H9 (cell line): ENCODE measurements around the gene LILRB1. TPM values are rescaled to one million over a fixed set of nuclear protein-coding genes. Genes with fewer than 3 reads are reported as not detected.

Experiments used
- DNase-seq: peaks from one replicate; pipeline ENCODE4 v3.0.0-alpha.2; 2017
- H2AFZ ChIP-seq: one replicate; pipeline ENCODE4 v1.6.1; 2013; ENCODE audit warnings: mild to moderate bottlenecking, low read length, control low read depth, moderate library complexity
- H2AK5ac ChIP-seq: 2 replicates; pipeline ENCODE4 v1.6.1; 2013; ENCODE audit warnings: low read length, control low read depth, mixed read lengths; ENCODE audit not compliant: insufficient read length
- H2BK120ac ChIP-seq: one replicate; pipeline ENCODE4 v1.6.1; 2013; ENCODE audit warnings: low read depth, mild to moderate bottlenecking, low read length, control low read depth, inconsistent platforms; ENCODE audit not compliant: poor library complexity, severe bottlenecking
- H2BK12ac ChIP-seq: 2 replicates; pipeline ENCODE4 v1.6.1; 2013; ENCODE audit warnings: low read length, control low read depth, mixed read lengths, low read depth; ENCODE audit not compliant: insufficient read length
- H2BK15ac ChIP-seq: 2 replicates; pipeline ENCODE4 v1.6.1; 2013; ENCODE audit warnings: low read depth, low read length, control low read depth
- H2BK20ac ChIP-seq: one replicate; pipeline ENCODE4 v1.6.1; 2013; ENCODE audit warnings: low read depth, mild to moderate bottlenecking, low read length, control low read depth, inconsistent platforms; ENCODE audit not compliant: poor library complexity, severe bottlenecking
- H2BK5ac ChIP-seq: 2 replicates; pipeline ENCODE4 v1.6.1; 2013; ENCODE audit warnings: low read length, control low read depth, mixed read lengths; ENCODE audit not compliant: insufficient read length
- H3K14ac ChIP-seq: 2 replicates; pipeline ENCODE4 v1.6.1; 2013; ENCODE audit warnings: low read length, control low read depth; ENCODE audit not compliant: insufficient read depth
- H3K18ac ChIP-seq: 2 replicates; pipeline ENCODE4 v1.6.1; 2013; ENCODE audit warnings: low read depth, mild to moderate bottlenecking, mixed read lengths, low read length, control low read depth; ENCODE audit not compliant: insufficient read length
- H3K23ac ChIP-seq: 2 replicates; pipeline ENCODE4 v1.6.1; 2013; ENCODE audit warnings: low read length, control low read depth, mixed read lengths, low read depth; ENCODE audit not compliant: insufficient read length
- H3K23me2 ChIP-seq: 2 replicates; pipeline ENCODE4 v1.6.1; 2013; ENCODE audit warnings: low read depth, mild to moderate bottlenecking, mixed read lengths, low read length, control low read depth; ENCODE audit not compliant: insufficient read length, poor library complexity, severe bottlenecking
- H3K27ac ChIP-seq: 2 replicates; pipeline ENCODE4 v1.5.1; 2013; ENCODE audit warnings: low read length, control low read depth, mixed read lengths, low read depth; ENCODE audit not compliant: insufficient read length
- H3K27me3 ChIP-seq: 2 replicates; pipeline ENCODE4 v1.6.1; 2013; ENCODE audit warnings: low read length, control low read depth, inconsistent platforms; ENCODE audit not compliant: insufficient read depth
- H3K4ac ChIP-seq: 2 replicates; pipeline ENCODE4 v1.6.1; 2013; ENCODE audit warnings: low read depth, mild to moderate bottlenecking, control low read depth, inconsistent platforms, low read length, moderate library complexity
- H3K4me1 ChIP-seq: 2 replicates; pipeline ENCODE4 v1.6.1; 2013; ENCODE audit warnings: low read length, control low read depth, inconsistent platforms; ENCODE audit not compliant: insufficient read depth
- H3K4me2 ChIP-seq: 2 replicates; pipeline ENCODE4 v1.6.1; 2013; ENCODE audit warnings: low read length, control low read depth, mixed read lengths; ENCODE audit not compliant: insufficient read length, insufficient read depth
- H3K56ac ChIP-seq: 2 replicates; pipeline ENCODE4 v1.6.1; 2013; ENCODE audit warnings: low read depth, mild to moderate bottlenecking, mixed read lengths, low read length, control low read depth; ENCODE audit not compliant: insufficient read length
- H3K79me1 ChIP-seq: 2 replicates; pipeline ENCODE4 v1.6.1; 2013; ENCODE audit warnings: low read depth, mild to moderate bottlenecking, moderate library complexity, low read length, control low read depth, inconsistent platforms; ENCODE audit not compliant: insufficient read depth, poor library complexity, severe bottlenecking
- H3K79me2 ChIP-seq: 2 replicates; pipeline ENCODE4 v1.6.1; 2013; ENCODE audit warnings: low read length, control low read depth, inconsistent platforms; ENCODE audit not compliant: insufficient read depth
- H3K9ac ChIP-seq: 2 replicates; pipeline ENCODE4 v1.6.1; 2013; ENCODE audit warnings: low read length, control low read depth, mixed read lengths; ENCODE audit not compliant: insufficient read length; ENCODE audit errors: extremely low read depth
- H3K9me3 ChIP-seq: one replicate; pipeline ENCODE4 v1.6.1; 2013; ENCODE audit warnings: low read depth, low read length, inconsistent platforms; ENCODE audit not compliant: control insufficient read depth
- H3T11ph ChIP-seq: one replicate; pipeline ENCODE4 v1.6.1; 2013; ENCODE audit warnings: mild to moderate bottlenecking, low read length, control low read depth, inconsistent platforms
- H4K20me1 ChIP-seq: one replicate; pipeline ENCODE4 v1.6.1; 2013; ENCODE audit not compliant: control insufficient read depth, insufficient read length, insufficient read depth
- H4K5ac ChIP-seq: 2 replicates; pipeline ENCODE4 v1.6.1; 2013; ENCODE audit warnings: low read depth, mild to moderate bottlenecking, mixed read lengths, low read length, control low read depth; ENCODE audit not compliant: insufficient read length
- H4K8ac ChIP-seq: replicated peaks from 2 replicates; pipeline ENCODE4 v1.6.1; 2013; ENCODE audit warnings: low read length, control low read depth, mixed read lengths, low read depth; ENCODE audit not compliant: insufficient read length
- H4K91ac ChIP-seq: 2 replicates; pipeline ENCODE4 v1.6.1; 2013; ENCODE audit warnings: low read depth, mild to moderate bottlenecking, moderate library complexity, mixed read lengths, low read length, control low read depth; ENCODE audit not compliant: insufficient read length
- H3K27ac Mint-ChIP-seq, 3 experiments: 2 replicates in 2 of 3; 3 replicates in 1 of 3; pipeline ENCODE4 v1.8.0; 2020 to 2021; ENCODE audit warnings: mixed read lengths in 3 of 3, mild to moderate bottlenecking in 1 of 3, moderate library complexity in 1 of 3
- H3K27me3 Mint-ChIP-seq: 2 replicates; pipeline ENCODE4 v1.8.0; 2021; ENCODE audit warnings: low read depth, mild to moderate bottlenecking, moderate library complexity, mixed read lengths
- H3K36me3 Mint-ChIP-seq, 3 experiments: 2 replicates in 2 of 3; 3 replicates in 1 of 3; pipeline ENCODE4 v1.8.0; 2020 to 2021; ENCODE audit warnings: low read depth in 3 of 3, mixed read lengths in 3 of 3; ENCODE audit not compliant: insufficient read depth in 1 of 3
- H3K4me1 Mint-ChIP-seq, 2 experiments: 2 replicates each; pipeline ENCODE4 v1.8.0; 2020; ENCODE audit warnings: mixed read lengths in 2 of 2
- H3K4me3 Mint-ChIP-seq, 2 experiments: 2 replicates in 1 of 2; 3 replicates in 1 of 2; pipeline ENCODE4 v1.8.0; 2020 to 2021; ENCODE audit warnings: mild to moderate bottlenecking in 2 of 2, mixed read lengths in 2 of 2, moderate library complexity in 1 of 2
- H3K9me3 Mint-ChIP-seq, 2 experiments: 2 replicates in 1 of 2; 3 replicates in 1 of 2; pipeline ENCODE4 v1.8.0; 2020; ENCODE audit warnings: mild to moderate bottlenecking in 2 of 2, mixed read lengths in 2 of 2, moderate library complexity in 1 of 2
- WGBS: extraction: QIAGEN DNeasy Blood & Tissue Kit; methylation state at CpG from one replicate; pipeline ENCODE4 v1.1.7; 2013; ENCODE audit warnings: missing lambda C conversion rate, low lambda C conversion rate, mixed read lengths; ENCODE audit not compliant: insufficient read length; ENCODE audit errors: extremely low coverage; 5-methylcytosine and 5-hydroxymethylcytosine counted together
- total RNA-seq: library from RNA; stranded (reverse); gene quantifications from 2 replicates; pipeline ENCODE4 v1.2.1, GENCODE V29; 2021
- TF ChIP-seq, protein P1 (sequence below): fragments of 200-600 bp; sonication (generic); conservative IDR thresholded peaks from 3 replicates; pipeline ENCODE4 v1.8.0; 2021; ENCODE audit warnings: antibody characterized with exemption, mild to moderate bottlenecking

Gene LILRB1
- total RNA-seq, 1 experiment from 2014 or later: not detected

DNA sequence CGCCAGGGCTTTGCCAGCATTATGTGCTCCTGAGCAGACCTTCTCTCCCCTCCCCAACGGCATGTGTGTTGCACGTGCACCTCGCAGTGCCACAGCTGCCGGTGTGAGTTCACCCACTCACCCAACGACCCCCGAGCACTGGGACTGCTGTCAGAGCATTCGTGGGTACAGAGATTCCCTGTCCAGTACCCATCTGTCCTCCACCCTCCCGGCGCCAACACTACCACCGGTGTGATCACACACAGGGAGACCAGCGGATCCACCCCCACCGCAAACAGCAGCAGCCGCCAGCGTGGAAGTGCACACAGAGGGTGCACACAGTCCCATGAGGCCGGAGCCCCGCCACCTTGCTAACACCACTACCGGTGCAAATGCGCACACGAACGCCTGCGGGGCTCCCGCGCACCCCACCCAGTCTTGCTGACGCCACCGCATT lies 20.9 kb upstream of the LILRB1 start:
- no peak overlapping the region for H2BK20ac ChIP-seq
- no peak overlapping the region for H3K23ac ChIP-seq
- Mint-ChIP-seq H3K4me3 (no peak overlapping the region), H3K36me3 (peaks cover 9 to 43% (median 18%) of the 10 kb centered on the region in 3 experiments; a peak in 6 of 7 replicates), H3K4me1 (no peaks in the 10 kb centered on the region), H3K9me3 (peaks cover 95 to 97% of the 10 kb centered on the region in 2 experiments), H3K27me3 (no peaks in the 10 kb centered on the region; the same call in 1 of the 2 replicates), H3K27ac (no peak overlapping the region)
- no peaks in the 10 kb centered on the region for H3K23me2 ChIP-seq
- no peak overlapping the region for H2AFZ ChIP-seq
- no peak overlapping the region for H3K4ac ChIP-seq
- no peak for DNase-seq
- H3K56ac ChIP-seq: no peak overlapping the region
- no peak overlapping the region for H2BK5ac ChIP-seq
- no peaks in the 10 kb centered on the region for H3K4me1 ChIP-seq
- no peak overlapping the region for H4K8ac ChIP-seq
- no peaks in the 10 kb centered on the region for H4K20me1 ChIP-seq
- H4K5ac ChIP-seq: no peak overlapping the region
- no CpG with 5 or more reads among the region's 26 CpGs for WGBS
- H3T11ph ChIP-seq: no peak overlapping the region
- no peak overlapping the region for H2AK5ac ChIP-seq
- H2BK120ac ChIP-seq: no peak overlapping the region
- no peak overlapping the region for H2BK12ac ChIP-seq
- TF ChIP-seq, protein P1, sequence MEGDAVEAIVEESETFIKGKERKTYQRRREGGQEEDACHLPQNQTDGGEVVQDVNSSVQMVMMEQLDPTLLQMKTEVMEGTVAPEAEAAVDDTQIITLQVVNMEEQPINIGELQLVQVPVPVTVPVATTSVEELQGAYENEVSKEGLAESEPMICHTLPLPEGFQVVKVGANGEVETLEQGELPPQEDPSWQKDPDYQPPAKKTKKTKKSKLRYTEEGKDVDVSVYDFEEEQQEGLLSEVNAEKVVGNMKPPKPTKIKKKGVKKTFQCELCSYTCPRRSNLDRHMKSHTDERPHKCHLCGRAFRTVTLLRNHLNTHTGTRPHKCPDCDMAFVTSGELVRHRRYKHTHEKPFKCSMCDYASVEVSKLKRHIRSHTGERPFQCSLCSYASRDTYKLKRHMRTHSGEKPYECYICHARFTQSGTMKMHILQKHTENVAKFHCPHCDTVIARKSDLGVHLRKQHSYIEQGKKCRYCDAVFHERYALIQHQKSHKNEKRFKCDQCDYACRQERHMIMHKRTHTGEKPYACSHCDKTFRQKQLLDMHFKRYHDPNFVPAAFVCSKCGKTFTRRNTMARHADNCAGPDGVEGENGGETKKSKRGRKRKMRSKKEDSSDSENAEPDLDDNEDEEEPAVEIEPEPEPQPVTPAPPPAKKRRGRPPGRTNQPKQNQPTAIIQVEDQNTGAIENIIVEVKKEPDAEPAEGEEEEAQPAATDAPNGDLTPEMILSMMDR: no peak
- H3K4me2 ChIP-seq: no peak overlapping the region
- H3K18ac ChIP-seq: no peak overlapping the region
- H3K79me1 ChIP-seq: no peaks in the 10 kb centered on the region
- H3K14ac ChIP-seq: no peak overlapping the region
- H3K9ac ChIP-seq: no peak overlapping the region
- no peak overlapping the region for H3K27ac ChIP-seq
- peaks cover 90% of the 10 kb centered on the region for H3K9me3 ChIP-seq
- H2BK15ac ChIP-seq: no peak overlapping the region
- no peaks in the 10 kb centered on the region for H3K79me2 ChIP-seq
- no peaks in the 10 kb centered on the region for H3K27me3 ChIP-seq
- no peak overlapping the region for H4K91ac ChIP-seq
